ENCODE results near the gene KDM2A.

GRCh38 chr11:67282155-67282875 lies 163.3 kb downstream of the KDM2A start:
- no peak for TF ChIP-seq SNAI2 (CRISPR knock-in tag; IDR thresholded peaks at IDR 0.05)
- no peak for TF ChIP-seq RARB (CRISPR knock-in tag; IDR thresholded peaks at IDR 0.05)
- TF ChIP-seq, protein P1, sequence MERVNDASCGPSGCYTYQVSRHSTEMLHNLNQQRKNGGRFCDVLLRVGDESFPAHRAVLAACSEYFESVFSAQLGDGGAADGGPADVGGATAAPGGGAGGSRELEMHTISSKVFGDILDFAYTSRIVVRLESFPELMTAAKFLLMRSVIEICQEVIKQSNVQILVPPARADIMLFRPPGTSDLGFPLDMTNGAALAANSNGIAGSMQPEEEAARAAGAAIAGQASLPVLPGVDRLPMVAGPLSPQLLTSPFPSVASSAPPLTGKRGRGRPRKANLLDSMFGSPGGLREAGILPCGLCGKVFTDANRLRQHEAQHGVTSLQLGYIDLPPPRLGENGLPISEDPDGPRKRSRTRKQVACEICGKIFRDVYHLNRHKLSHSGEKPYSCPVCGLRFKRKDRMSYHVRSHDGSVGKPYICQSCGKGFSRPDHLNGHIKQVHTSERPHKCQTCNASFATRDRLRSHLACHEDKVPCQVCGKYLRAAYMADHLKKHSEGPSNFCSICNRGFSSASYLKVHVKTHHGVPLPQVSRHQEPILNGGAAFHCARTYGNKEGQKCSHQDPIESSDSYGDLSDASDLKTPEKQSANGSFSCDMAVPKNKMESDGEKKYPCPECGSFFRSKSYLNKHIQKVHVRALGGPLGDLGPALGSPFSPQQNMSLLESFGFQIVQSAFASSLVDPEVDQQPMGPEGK (CRISPR knock-in tag; IDR thresholded peaks at IDR 0.05; ENCODE audit: borderline replicate concordance): no peak
- no peak for TF ChIP-seq ISL1 (CRISPR knock-in tag; IDR thresholded peaks at IDR 0.05)
- no peak for TF ChIP-seq ARNTL (CRISPR knock-in tag; IDR thresholded peaks at IDR 0.05; ENCODE audit: borderline replicate concordance, low read depth)
- TF ChIP-seq CSDC2 (CRISPR knock-in tag; IDR thresholded peaks at IDR 0.05): no peak
- no peak for TF ChIP-seq ZC3H10 (CRISPR knock-in tag; IDR thresholded peaks at IDR 0.05)
- no peak for TF ChIP-seq PPARA (CRISPR knock-in tag; IDR thresholded peaks at IDR 0.05; ENCODE audit: borderline replicate concordance)
- TF ChIP-seq ZFP3 (CRISPR knock-in tag; IDR thresholded peaks at IDR 0.05): no peak
- TF ChIP-seq ZFP30 (CRISPR knock-in tag; IDR thresholded peaks at IDR 0.05): no peak
- TF ChIP-seq GLIS3 (CRISPR knock-in tag; IDR thresholded peaks at IDR 0.05): no peak
- TF ChIP-seq TCF4 (CRISPR knock-in tag; IDR thresholded peaks at IDR 0.05; ENCODE audit: borderline replicate concordance): no peak
- TF ChIP-seq BACH2 (CRISPR knock-in tag; IDR thresholded peaks at IDR 0.05; ENCODE audit: borderline replicate concordance): no peak
- TF ChIP-seq ZNF565 (CRISPR knock-in tag; conservative IDR thresholded peaks at IDR 0.05; ENCODE audit: low read depth): no peak

Measured in SK-N-SH treated with all-trans-retinoic acid at 6 μM for 48 hours (cell line).